ENCODE results near the gene SHB. TPM values are rescaled to one million over a fixed set of nuclear protein-coding genes. Genes with fewer than 3 reads are reported as not detected.

SHB gene
- total RNA-seq, 2 donors from 2014 or later: 25.2 to 29.3 TPM

- ATAC-seq: no peak
- intact Hi-C loops (cut with DNase I): no loop called here
- no peak for DNase-seq
- Histone ChIP-seq H3K4me1 (peaks cover 13% of the 10 kb centered on the region), H3K9me3 (no peaks in the 10 kb centered on the region), H3K4me3 (no peak overlapping the region), H3K36me3 (replicated peaks in 1 of 2; ENCODE audit: insufficient read depth in 1 of 2, low read depth in 2 of 2) (no peaks in the 10 kb centered on the region), H3K27ac (no peak overlapping the region), H3K27me3 (no peaks in the 10 kb centered on the region)
- 84 to 88% methylated on average over 5 of the region's 5 CpGs for WGBS, 2 donors
- TF ChIP-seq CTCF (IDR thresholded peaks at IDR 0.05) (no peak), POLR2A (IDR thresholded peaks at IDR 0.05) (no peak)
Observed at GRCh38 chr9:38000735-38001134, 68.3 kb downstream of the SHB start.

GRCh38 chr9:38000332-38000731, 68.7 kb downstream of the SHB start:
- H3K36me3 ChIP-seq (replicated peaks in 1 of 2; ENCODE audit: insufficient read depth in 1 of 2, low read depth in 2 of 2): no peaks in the 10 kb centered on the region
- WGBS, 2 donors: 89 to 98% methylated on average over 7 to 9 of the region's 9 CpGs
- H3K27ac ChIP-seq: no peak overlapping the region
- ATAC-seq (no peak), DNase-seq (no peak)
- H3K4me1 ChIP-seq: peaks cover 17% of the 10 kb centered on the region
- intact Hi-C loops (cut with DNase I): no loop called here
- H3K27me3 ChIP-seq: no peaks in the 10 kb centered on the region
- TF ChIP-seq POLR2A (IDR thresholded peaks at IDR 0.05) (no peak), CTCF (IDR thresholded peaks at IDR 0.05) (no peak)
- no peaks in the 10 kb centered on the region for H3K9me3 ChIP-seq
- no peak overlapping the region for H3K4me3 ChIP-seq

- no peaks in the 10 kb centered on the region for H3K27me3 ChIP-seq
- 79 to 83% methylated on average over 10 to 11 of the region's 11 CpGs for WGBS, 2 donors
- peaks cover 24% of the 10 kb centered on the region for H3K4me1 ChIP-seq
- H3K9me3 ChIP-seq: no peaks in the 10 kb centered on the region
- DNase-seq: no peak
- intact Hi-C loops (cut with DNase I): no loop called here
- H3K36me3 ChIP-seq (replicated peaks in 1 of 2; ENCODE audit: insufficient read depth in 1 of 2, low read depth in 2 of 2): no peaks in the 10 kb centered on the region
- peak overlapping the region in 1 of 4 donors; percentile 2 for H3K27ac ChIP-seq
- ATAC-seq: no peak
- TF ChIP-seq POLR2A (IDR thresholded peaks at IDR 0.05) (no peak), CTCF (IDR thresholded peaks at IDR 0.05) (no peak)
- no peak overlapping the region for H3K4me3 ChIP-seq
Observed at GRCh38 chr9:37999588-38000189, 69.3 kb downstream of the SHB start.

- DNase-seq: peak in 1 of 4 donors; percentile 37
- peaks cover 28% of the 10 kb centered on the region for H3K4me1 ChIP-seq
- no peaks in the 10 kb centered on the region for H3K36me3 ChIP-seq (replicated peaks in 1 of 2; ENCODE audit: insufficient read depth in 1 of 2, low read depth in 2 of 2)
- H3K27me3 ChIP-seq: no peaks in the 10 kb centered on the region
- ATAC-seq: no peak
- TF ChIP-seq POLR2A (IDR thresholded peaks at IDR 0.05) (no peak), CTCF (IDR thresholded peaks at IDR 0.05) (no peak)
- no peaks in the 10 kb centered on the region for H3K9me3 ChIP-seq
- whole genome bisulfite sequencing, 2 donors: 78 to 90% methylated on average over 5 of the region's 5 CpGs
- no peak overlapping the region for H3K4me3 ChIP-seq
- H3K27ac ChIP-seq: peak overlapping the region in 2 of 4 donors; percentile 13 to 18
- intact Hi-C loops (cut with DNase I): no loop called here
Observed at GRCh38 chr9:37998881-37999587, 70.0 kb downstream of the SHB start.

Data from body of pancreas (tissue), 4 donors.